Measurements from ENCODE around the gene IGFLR1. TPM values are rescaled to one million over a fixed set of nuclear protein-coding genes. Genes with fewer than 3 reads are reported as not detected.

Gene IGFLR1
- total and polyA plus RNA-seq, 2 donors (not counting 3 experiments of a cell fraction or from before 2014, with no cell fraction given) = 2.6 to 7.6 TPM

DNA sequence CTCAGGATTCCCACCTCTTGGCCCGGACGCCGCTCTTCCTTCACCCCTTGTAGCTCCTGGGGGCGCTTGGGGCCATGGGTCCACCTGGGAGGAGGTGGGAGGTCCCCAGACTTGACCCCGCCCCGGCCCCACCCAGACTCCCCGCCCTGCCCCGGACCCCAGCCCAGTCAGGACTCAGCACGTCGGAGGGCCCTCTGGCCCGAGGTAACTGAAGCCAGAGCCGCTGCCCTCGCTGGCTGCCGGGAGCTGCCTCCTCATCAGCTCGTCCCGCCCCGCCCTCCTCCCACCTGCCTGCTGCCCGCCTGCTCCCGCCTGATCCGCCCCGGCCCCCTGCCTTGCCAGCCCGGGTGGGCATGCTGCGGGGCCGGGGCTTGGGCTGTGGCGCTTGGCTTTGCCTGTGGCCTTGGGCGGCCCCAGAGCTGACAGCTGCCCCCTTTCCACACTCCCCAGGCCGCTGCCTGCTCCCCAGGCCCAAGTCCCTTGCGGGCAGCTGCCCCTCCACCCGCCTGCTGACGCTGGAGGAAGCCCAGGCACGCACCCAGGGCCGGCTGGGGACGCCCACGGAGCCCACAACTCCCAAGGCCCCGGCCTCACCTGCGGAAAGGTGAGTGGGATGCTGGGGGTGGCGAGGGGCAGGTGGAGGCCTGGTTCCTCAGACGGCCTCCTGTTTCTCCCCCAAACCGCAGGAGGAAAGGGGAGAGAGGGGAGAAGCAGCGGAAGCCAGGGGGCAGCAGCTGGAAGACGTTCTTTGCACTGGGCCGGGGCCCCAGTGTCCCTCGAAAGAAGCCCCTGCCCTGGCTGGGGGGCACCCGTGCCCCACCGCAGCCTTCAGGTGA is 42.5 kb upstream of the IGFLR1 start:
- POLR2A ChIA-PET = no interaction called here
- Histone ChIP-seq H3K27ac (ENCODE audit: insufficient read depth, low read depth, low read length) (no peak overlapping the region), H3K9me3 (replicated peaks; ENCODE audit: control insufficient read depth, insufficient read depth, low read length) (no peaks in the 10 kb centered on the region), H4K20me1 (replicated peaks; ENCODE audit: control insufficient read depth, extremely low read depth, insufficient read depth, low read length) (no peaks in the 10 kb centered on the region), H3K27me3 (ENCODE audit: control insufficient read depth in 2 of 2, insufficient read depth in 2 of 2, low read length in 2 of 2) (no peaks in the 10 kb centered on the region), H3K9ac (replicated peaks; ENCODE audit: extremely low read depth, insufficient read depth, low read length) (no peak overlapping the region), H3K4me1 (ENCODE audit: control insufficient read depth, extremely low read depth, insufficient read depth, low read length) (no peaks in the 10 kb centered on the region), H3K9me1 (replicated peaks; ENCODE audit: control insufficient read depth, extremely low read depth, insufficient read depth, low read length) (no peaks in the 10 kb centered on the region), H3K79me2 (ENCODE audit: control insufficient read depth, insufficient read depth, low read length) (no peaks in the 10 kb centered on the region), H3K36me3 (ENCODE audit: control insufficient read depth in 2 of 2, extremely low read depth in 1 of 2, insufficient read depth in 2 of 2, low read length in 2 of 2) (peaks cover 0 to 4% of the 10 kb centered on the region in 2 experiments), H3K4me3 (replicated peaks in 1 of 3; ENCODE audit: insufficient read depth in 1 of 3, low read depth in 1 of 3, low read length in 3 of 3) (no peak overlapping the region), H3K4me2 (ENCODE audit: insufficient read depth, low read length) (no peak overlapping the region), H2AFZ (ENCODE audit: low read depth, low read length) (no peak overlapping the region)
- dilution Hi-C loops (cut with MboI; ENCODE audit: extremely low pct_ligation_motif_present, low sequenced_read_pairs) = no loop called here
- DNase-seq (ENCODE audit: low read depth, low spot score) (no peak), FAIRE-seq (no peak)
- TF ChIP-seq, protein P1, sequence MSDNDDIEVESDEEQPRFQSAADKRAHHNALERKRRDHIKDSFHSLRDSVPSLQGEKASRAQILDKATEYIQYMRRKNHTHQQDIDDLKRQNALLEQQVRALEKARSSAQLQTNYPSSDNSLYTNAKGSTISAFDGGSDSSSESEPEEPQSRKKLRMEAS (IDR thresholded peaks at IDR 0.05; ENCODE audit: insufficient read depth, insufficient read length) = no peak
- TF ChIP-seq JUN (IDR thresholded peaks at IDR 0.05; ENCODE audit: borderline replicate concordance, insufficient read depth, insufficient read length, low read depth) (no peak), MYC (IDR thresholded peaks at IDR 0.05; ENCODE audit: low read depth, low read length) (no peak), POLR2AphosphoS5 (IDR thresholded peaks at IDR 0.05; ENCODE audit: insufficient read depth, low read depth, low read length) (no peak), POLR2A (IDR thresholded peaks at IDR 0.05; ENCODE audit: low read depth, low read length) (no peak), GATA2 (IDR thresholded peaks at IDR 0.05; ENCODE audit: insufficient read depth, insufficient read length, low read depth, low read length) (no peak), EZH2 (IDR thresholded peaks at IDR 0.05; ENCODE audit: borderline replicate concordance, low read depth, low read length, severe bottlenecking) (no peak), FOS (IDR thresholded peaks at IDR 0.05; ENCODE audit: borderline replicate concordance, insufficient read depth, low read length) (no peak)
- TF ChIP-seq, protein P2, sequence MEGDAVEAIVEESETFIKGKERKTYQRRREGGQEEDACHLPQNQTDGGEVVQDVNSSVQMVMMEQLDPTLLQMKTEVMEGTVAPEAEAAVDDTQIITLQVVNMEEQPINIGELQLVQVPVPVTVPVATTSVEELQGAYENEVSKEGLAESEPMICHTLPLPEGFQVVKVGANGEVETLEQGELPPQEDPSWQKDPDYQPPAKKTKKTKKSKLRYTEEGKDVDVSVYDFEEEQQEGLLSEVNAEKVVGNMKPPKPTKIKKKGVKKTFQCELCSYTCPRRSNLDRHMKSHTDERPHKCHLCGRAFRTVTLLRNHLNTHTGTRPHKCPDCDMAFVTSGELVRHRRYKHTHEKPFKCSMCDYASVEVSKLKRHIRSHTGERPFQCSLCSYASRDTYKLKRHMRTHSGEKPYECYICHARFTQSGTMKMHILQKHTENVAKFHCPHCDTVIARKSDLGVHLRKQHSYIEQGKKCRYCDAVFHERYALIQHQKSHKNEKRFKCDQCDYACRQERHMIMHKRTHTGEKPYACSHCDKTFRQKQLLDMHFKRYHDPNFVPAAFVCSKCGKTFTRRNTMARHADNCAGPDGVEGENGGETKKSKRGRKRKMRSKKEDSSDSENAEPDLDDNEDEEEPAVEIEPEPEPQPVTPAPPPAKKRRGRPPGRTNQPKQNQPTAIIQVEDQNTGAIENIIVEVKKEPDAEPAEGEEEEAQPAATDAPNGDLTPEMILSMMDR (IDR thresholded peaks at IDR 0.05; ENCODE audit: extremely low read depth in 1 of 2, insufficient read depth in 1 of 2, low read depth in 1 of 2, low read length in 2 of 2) = no peak
- intact Hi-C loops (cut with micrococcal nuclease) = no loop called here
- CTCF ChIA-PET = interaction anchor here (0.6 kb wide), 1 partner anchor 122 kb away, joined by 4 read pairs; no protein-coding TSS in a partner anchor
- BruUV-seq (replicated peaks) = no TSS peak
